Activated T-cell treated with anti-CD3 and anti-CD28 coated beads, Interleukin-2, amount 50 U/mL, for 72 hours (primary cell): Measurements from ENCODE around the gene NAALADL2. TPM values are rescaled to one million over a fixed set of nuclear protein-coding genes. Genes with fewer than 3 reads are reported as not detected.

Experiments used
- ATAC-seq, 2 donors: fragments of 150-1000 bp; cut with Tn5 transposase; replicated peaks in 1 of 2; 2 replicates each; pipeline ENCODE4 v1.10.0; 2021; ENCODE audit warnings: moderate library complexity in 2 of 2, mild to moderate bottlenecking in 1 of 2
- DNase-seq, 2 donors: peaks; one replicate each; pipeline ENCODE4 v3.0.0; 2021 to 2022; ENCODE audit warnings: mixed read lengths in 1 of 2
- H3K27ac Mint-ChIP-seq: one replicate; pipeline ENCODE4 v1.8.0; 2022; ENCODE audit warnings: mild to moderate bottlenecking, moderate library complexity, mixed read lengths
- H3K27me3 Mint-ChIP-seq: one replicate; pipeline ENCODE4 v1.8.0; 2022; ENCODE audit warnings: low read depth, mixed read lengths
- H3K36me3 Mint-ChIP-seq, 2 donors: one replicate each; pipeline ENCODE4 v1.8.0; 2022; ENCODE audit warnings: mixed read lengths in 2 of 2, mild to moderate bottlenecking in 1 of 2; ENCODE audit not compliant: insufficient read depth in 2 of 2
- H3K4me1 Mint-ChIP-seq: one replicate; pipeline ENCODE4 v1.8.0; 2022; ENCODE audit warnings: low read depth, mixed read lengths
- H3K4me3 Mint-ChIP-seq, 2 donors: one replicate each; pipeline ENCODE4 v1.8.0; 2022; ENCODE audit warnings: mild to moderate bottlenecking in 2 of 2, mixed read lengths in 2 of 2, moderate library complexity in 2 of 2
- H3K9me3 Mint-ChIP-seq, 2 donors: one replicate each; pipeline ENCODE4 v1.8.0; 2022; ENCODE audit warnings: mixed read lengths in 2 of 2
- total RNA-seq, 2 donors: library from RNA; stranded (reverse); gene quantifications; one replicate each; pipeline ENCODE4 v1.2.3, GENCODE V29; 2022

Gene NAALADL2
- total RNA-seq, 2 donors from 2014 or later, result 0.58 TPM; not detected in 1

- H3K4me3 Mint-ChIP-seq, result no peak overlapping the region
- peaks cover 0 to 2% of the 10 kb centered on the region in 2 donors for H3K9me3 Mint-ChIP-seq
- no peaks in the 10 kb centered on the region for H3K36me3 Mint-ChIP-seq
- H3K4me1 Mint-ChIP-seq, result no peaks in the 10 kb centered on the region
- H3K27me3 Mint-ChIP-seq, result no peaks in the 10 kb centered on the region
- H3K27ac Mint-ChIP-seq, result no peak overlapping the region
- DNase-seq, result no peak
- ATAC-seq, result no peak
These were observed 420.3 kb downstream of the NAALADL2 start for GRCh38 chr3:175279457-175279856.

- no peak overlapping the region for H3K27ac Mint-ChIP-seq
- H3K9me3 Mint-ChIP-seq, result peaks cover 0 to 2% of the 10 kb centered on the region in 2 donors
- H3K4me3 Mint-ChIP-seq, result no peak overlapping the region
- no peak for DNase-seq
- no peaks in the 10 kb centered on the region for H3K4me1 Mint-ChIP-seq
- no peaks in the 10 kb centered on the region for H3K27me3 Mint-ChIP-seq
- no peaks in the 10 kb centered on the region for H3K36me3 Mint-ChIP-seq
- no peak for ATAC-seq
These were observed 420.8 kb downstream of the NAALADL2 start for GRCh38 chr3:175279911-175280310.

DNA sequence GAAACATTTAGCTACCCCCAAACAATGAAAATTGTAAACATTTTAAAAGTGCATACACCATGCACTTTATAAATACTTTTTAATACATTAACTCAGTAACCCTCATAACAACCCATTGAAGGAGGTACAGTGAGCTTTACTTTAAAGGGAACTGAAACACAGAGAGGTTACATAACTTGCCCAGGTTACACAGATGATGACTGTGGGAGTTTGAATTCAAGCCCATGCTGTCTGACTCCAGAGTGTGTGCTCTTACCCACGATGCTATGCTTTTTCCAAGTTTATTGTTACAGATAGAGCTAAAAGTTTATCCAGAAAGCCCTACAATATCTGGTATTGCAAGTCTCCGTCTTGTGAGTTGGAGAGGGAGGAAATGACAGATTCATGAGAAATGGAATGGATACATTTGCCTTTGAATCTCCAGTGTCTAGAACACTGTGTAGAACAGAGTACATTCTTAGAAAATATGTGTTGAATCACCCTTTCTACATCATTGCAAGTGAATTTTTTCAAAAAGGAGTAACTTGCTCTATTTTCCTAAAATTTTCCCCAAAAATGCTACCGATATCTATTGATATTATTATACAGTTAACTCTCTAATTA is 428.3 kb downstream of the NAALADL2 start:
- no peak for ATAC-seq
- H3K27ac Mint-ChIP-seq, result no peak overlapping the region
- DNase-seq, result no peak
- H3K27me3 Mint-ChIP-seq, result no peaks in the 10 kb centered on the region
- peaks cover 0 to 2% of the 10 kb centered on the region in 2 donors for H3K9me3 Mint-ChIP-seq
- H3K4me1 Mint-ChIP-seq, result no peaks in the 10 kb centered on the region
- no peak overlapping the region for H3K4me3 Mint-ChIP-seq
- no peaks in the 10 kb centered on the region for H3K36me3 Mint-ChIP-seq

GRCh38 chr3:175288621-175289020 is 429.5 kb downstream of the NAALADL2 start:
- H3K27ac Mint-ChIP-seq, result no peak overlapping the region
- no peaks in the 10 kb centered on the region for H3K36me3 Mint-ChIP-seq
- ATAC-seq (no peak), DNase-seq (no peak)
- peaks cover 0 to 2% of the 10 kb centered on the region in 2 donors for H3K9me3 Mint-ChIP-seq
- H3K27me3 Mint-ChIP-seq, result no peaks in the 10 kb centered on the region
- H3K4me3 Mint-ChIP-seq, result no peak overlapping the region
- H3K4me1 Mint-ChIP-seq, result no peaks in the 10 kb centered on the region

- Mint-ChIP-seq H3K27me3 (no peaks in the 10 kb centered on the region), H3K9me3 (peaks cover 5 to 6% of the 10 kb centered on the region in 2 donors), H3K27ac (no peak overlapping the region), H3K4me1 (no peaks in the 10 kb centered on the region), H3K4me3 (no peak overlapping the region), H3K36me3 (no peaks in the 10 kb centered on the region)
- ATAC-seq (no peak), DNase-seq (no peak)
These were observed 435.7 kb downstream of the NAALADL2 start for GRCh38 chr3:175294793-175295192.

GRCh38 chr3:175295248-175296130 is 436.4 kb downstream of the NAALADL2 start:
- H3K27me3 Mint-ChIP-seq, result no peaks in the 10 kb centered on the region
- peaks cover 5 to 6% of the 10 kb centered on the region in 2 donors for H3K9me3 Mint-ChIP-seq
- no peak overlapping the region for H3K4me3 Mint-ChIP-seq
- H3K4me1 Mint-ChIP-seq, result no peaks in the 10 kb centered on the region
- no peak overlapping the region for H3K27ac Mint-ChIP-seq
- no peaks in the 10 kb centered on the region for H3K36me3 Mint-ChIP-seq
- ATAC-seq (no peak), DNase-seq (no peak)

DNA sequence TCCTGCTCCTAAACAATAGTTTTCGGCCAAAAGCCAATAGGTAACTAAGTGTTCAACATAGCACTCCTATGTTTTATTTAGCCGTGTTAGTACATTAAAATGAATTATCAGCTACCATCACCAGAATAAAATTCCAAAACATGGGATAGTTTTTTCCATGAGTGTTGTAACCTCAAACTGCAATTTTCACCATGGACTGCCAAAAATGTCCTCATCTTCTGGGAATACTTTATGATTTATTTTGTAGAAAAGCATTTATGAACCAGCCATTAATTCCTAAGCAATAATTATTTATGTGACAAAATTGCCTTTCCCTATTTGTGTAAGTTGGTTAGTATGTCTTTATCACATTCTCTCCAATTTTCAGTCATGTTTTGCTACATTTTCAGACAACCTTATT is 438.1 kb downstream of the NAALADL2 start:
- H3K36me3 Mint-ChIP-seq, result no peaks in the 10 kb centered on the region
- no peak overlapping the region for H3K4me3 Mint-ChIP-seq
- no peak overlapping the region for H3K27ac Mint-ChIP-seq
- no peaks in the 10 kb centered on the region for H3K4me1 Mint-ChIP-seq
- DNase-seq (no peak), ATAC-seq (no peak)
- peaks cover 5 to 7% of the 10 kb centered on the region in 2 donors for H3K9me3 Mint-ChIP-seq
- no peaks in the 10 kb centered on the region for H3K27me3 Mint-ChIP-seq

- H3K27ac Mint-ChIP-seq, result no peak overlapping the region
- no peak overlapping the region for H3K4me3 Mint-ChIP-seq
- peaks cover 0 to 7% of the 10 kb centered on the region in 2 donors for H3K9me3 Mint-ChIP-seq
- DNase-seq (no peak), ATAC-seq (no peak)
- no peaks in the 10 kb centered on the region for H3K36me3 Mint-ChIP-seq
- no peaks in the 10 kb centered on the region for H3K27me3 Mint-ChIP-seq
- no peaks in the 10 kb centered on the region for H3K4me1 Mint-ChIP-seq
These were observed 442.6 kb downstream of the NAALADL2 start for GRCh38 chr3:175301741-175302140.

- no peak overlapping the region for H3K4me3 Mint-ChIP-seq
- ATAC-seq, result no peak
These were observed 445.3 kb downstream of the NAALADL2 start for GRCh38 chr3:175304404-175304803.

GRCh38 chr3:175307642-175308041 is 448.5 kb downstream of the NAALADL2 start:
- DNase-seq (no peak), ATAC-seq (no peak)
- Mint-ChIP-seq H3K36me3 (no peaks in the 10 kb centered on the region), H3K27ac (no peak overlapping the region), H3K9me3 (no peaks in the 10 kb centered on the region), H3K4me1 (no peaks in the 10 kb centered on the region), H3K27me3 (no peaks in the 10 kb centered on the region), H3K4me3 (no peak overlapping the region)

More at GRCh38 chr3:175304404-175304803, 445.3 kb downstream of the NAALADL2 start:
- H3K9me3 Mint-ChIP-seq, result peaks cover 0 to 3% of the 10 kb centered on the region in 2 donors
- no peaks in the 10 kb centered on the region for H3K27me3 Mint-ChIP-seq
- no peaks in the 10 kb centered on the region for H3K36me3 Mint-ChIP-seq
- no peaks in the 10 kb centered on the region for H3K4me1 Mint-ChIP-seq
- no peak overlapping the region for H3K27ac Mint-ChIP-seq
- DNase-seq, result no peak

GRCh38 chr3:175308097-175308496 is 449.0 kb downstream of the NAALADL2 start:
- Mint-ChIP-seq H3K9me3 (no peaks in the 10 kb centered on the region), H3K4me1 (no peaks in the 10 kb centered on the region), H3K27me3 (no peaks in the 10 kb centered on the region), H3K27ac (no peak overlapping the region), H3K36me3 (no peaks in the 10 kb centered on the region), H3K4me3 (no peak overlapping the region)
- ATAC-seq, result no peak
- no peak for DNase-seq

GRCh38 chr3:175310046-175310445 is 450.9 kb downstream of the NAALADL2 start:
- no peaks in the 10 kb centered on the region for H3K4me1 Mint-ChIP-seq

GRCh38 chr3:175311404-175311803 is 452.3 kb downstream of the NAALADL2 start:
- no peaks in the 10 kb centered on the region for H3K27me3 Mint-ChIP-seq
- no peaks in the 10 kb centered on the region for H3K36me3 Mint-ChIP-seq
- no peaks in the 10 kb centered on the region for H3K4me1 Mint-ChIP-seq
- no peak overlapping the region for H3K27ac Mint-ChIP-seq
- no peak overlapping the region for H3K4me3 Mint-ChIP-seq
- DNase-seq (no peak), ATAC-seq (no peak)
- peaks cover 0 to 2% of the 10 kb centered on the region in 2 donors for H3K9me3 Mint-ChIP-seq

More at GRCh38 chr3:175310046-175310445, 450.9 kb downstream of the NAALADL2 start:
- H3K36me3 Mint-ChIP-seq, result no peaks in the 10 kb centered on the region
- DNase-seq, result no peak
- H3K27me3 Mint-ChIP-seq, result no peaks in the 10 kb centered on the region
- no peak for ATAC-seq
- H3K27ac Mint-ChIP-seq, result no peak overlapping the region
- no peak overlapping the region for H3K4me3 Mint-ChIP-seq
- H3K9me3 Mint-ChIP-seq, result peaks cover 0 to 2% of the 10 kb centered on the region in 2 donors
